Brain pericyte (primary cell): ENCODE measurements around the gene PDCD5.
"Not testable (repeated sequence)": the region's sequence is repeated elsewhere in the genome, so short reads cannot be mapped to it uniquely, and the experiment has no call there.

Source experiments
- DNase-seq: peaks from one replicate; pipeline ENCODE4 v3.0.0-alpha.2; 2012; ENCODE audit warnings: low read depth, low spot score

PDCD5 gene

GRCh38 chr19:32576790-32577189 lies 4.2 kb upstream of the PDCD5 start:
- no peak for DNase-seq

- DNase-seq: no peak
Measured at GRCh38 chr19:32580353-32580900, 563 bp upstream of the PDCD5 start.

GRCh38 chr19:32581705-32582179 lies 752 bp downstream of the PDCD5 start:
- no peak for DNase-seq

- not testable (repeated sequence) for DNase-seq
Measured at GRCh38 chr19:32587747-32588504, 6.9 kb downstream of the PDCD5 start.

GRCh38 chr19:32594021-32594420 lies 13.0 kb downstream of the PDCD5 start:
- DNase-seq: no peak

- no peak for DNase-seq
Measured at GRCh38 chr19:32595491-32595890, 14.5 kb downstream of the PDCD5 start.

GRCh38 chr19:32598022-32598421 lies 17.0 kb downstream of the PDCD5 start:
- DNase-seq: no peak

GRCh38 chr19:32599258-32599657 lies 18.3 kb downstream of the PDCD5 start:
- DNase-seq: no peak

GRCh38 chr19:32599736-32600157 lies 18.8 kb downstream of the PDCD5 start:
- DNase-seq: no peak

GRCh38 chr19:32603961-32604360 lies 23.0 kb downstream of the PDCD5 start:
- no peak for DNase-seq

GRCh38 chr19:32605544-32605943 lies 24.6 kb downstream of the PDCD5 start:
- no peak for DNase-seq

- no peak for DNase-seq
Measured at GRCh38 chr19:32606289-32606688, 25.3 kb downstream of the PDCD5 start.

GRCh38 chr19:32607479-32607878 lies 26.5 kb downstream of the PDCD5 start:
- DNase-seq: no peak

GRCh38 chr19:32611161-32611560 lies 30.2 kb downstream of the PDCD5 start:
- peak; percentile 54 for DNase-seq

- no peak for DNase-seq
Measured at GRCh38 chr19:32613008-32613407, 32.0 kb downstream of the PDCD5 start.

- DNase-seq: no peak
Measured at GRCh38 chr19:32614916-32615315, 33.9 kb downstream of the PDCD5 start.

GRCh38 chr19:32615569-32615968 lies 34.6 kb downstream of the PDCD5 start:
- no peak for DNase-seq

- DNase-seq: no peak
Measured at GRCh38 chr19:32619051-32619685, 38.2 kb downstream of the PDCD5 start.

- no peak for DNase-seq
Measured at GRCh38 chr19:32622002-32622401, 41.0 kb downstream of the PDCD5 start.

GRCh38 chr19:32624410-32624809 lies 43.4 kb downstream of the PDCD5 start:
- DNase-seq: no peak

GRCh38 chr19:32626969-32627368 lies 46.0 kb downstream of the PDCD5 start:
- DNase-seq: no peak

GRCh38 chr19:32627714-32628270 lies 46.8 kb downstream of the PDCD5 start:
- DNase-seq: no peak

- no peak for DNase-seq
Measured at GRCh38 chr19:32630338-32630737, 49.3 kb downstream of the PDCD5 start.
